ENCODE data around the gene P2RY4.
A peak's percentile ranks its signal among the peaks of the same experiment; 100 is the strongest.

Gene P2RY4

DNA sequence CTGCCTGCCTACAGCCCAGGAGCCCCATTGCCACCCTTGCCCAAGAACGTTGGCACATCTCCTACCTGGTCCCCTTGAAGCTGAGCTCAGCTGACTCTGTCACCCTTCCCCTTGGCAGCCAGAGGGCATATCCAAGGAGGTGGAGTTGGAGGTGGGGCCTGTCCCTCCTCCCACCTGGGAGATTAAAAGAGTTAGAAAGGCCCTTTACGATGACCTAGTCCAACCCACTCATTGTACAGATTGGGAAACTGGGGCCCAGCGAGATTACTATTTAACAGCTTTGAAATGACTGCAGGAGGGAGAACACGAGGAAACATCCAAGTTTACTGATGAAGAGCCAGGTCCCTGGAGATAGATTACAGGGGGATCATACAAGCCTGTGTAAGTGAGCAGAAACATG is at the start of gene P2RY4:
P2RY4 (minus strand) TSS at position 101 of the 400 bp plus-strand sequence. CDS start 580 bp downstream, outside the sequence.
- H3K27me3 ChIP-seq (ENCODE audit: control insufficient read depth in 5 of 5, insufficient read depth in 4 of 5, low read length in 5 of 5) = peaks cover 0 to 21% (median 9%) of the 10 kb centered on the region in 5 donors
- peaks cover 0 to 8% (median 5%) of the 10 kb centered on the region in 5 donors for H3K4me1 ChIP-seq (ENCODE audit: control insufficient read depth in 5 of 5, insufficient read depth in 5 of 5, low read length in 5 of 5)
- no peak within 1 kb of the TSS for H3K4me3 ChIP-seq (ENCODE audit: low read depth in 1 of 5, low read length in 5 of 5)

DNA sequence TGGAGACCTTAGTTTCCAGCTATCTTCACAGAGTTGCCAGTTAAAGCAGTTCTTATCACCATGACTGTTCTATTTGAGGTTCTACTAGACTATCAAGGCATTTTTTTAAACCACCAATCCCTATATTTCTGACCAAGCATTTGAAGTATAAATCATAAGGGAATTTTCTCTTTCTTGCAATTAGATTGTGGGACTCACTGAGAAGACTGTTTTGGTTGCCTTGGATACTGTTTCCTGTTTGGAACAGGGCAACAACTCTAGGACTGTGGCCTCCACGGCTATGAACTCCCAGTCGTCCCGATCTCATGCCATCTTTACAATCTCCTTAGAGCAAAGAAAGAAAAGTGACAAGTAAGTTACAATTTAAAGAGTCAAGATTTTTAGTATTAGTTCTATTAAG is 41.7 kb upstream of the P2RY4 start:
- no peak overlapping the region for H3K4me3 ChIP-seq (ENCODE audit: low read depth in 1 of 5, low read length in 5 of 5)
- no peaks in the 10 kb centered on the region for H3K9me3 ChIP-seq (ENCODE audit: control insufficient read depth in 5 of 5, low read length in 5 of 5)
- no peaks in the 10 kb centered on the region for H3K36me3 ChIP-seq (ENCODE audit: control insufficient read depth in 5 of 5, insufficient read depth in 5 of 5, low read length in 5 of 5)
- H3K4me1 ChIP-seq (ENCODE audit: control insufficient read depth in 5 of 5, insufficient read depth in 5 of 5, low read length in 5 of 5) = no peaks in the 10 kb centered on the region
- H3K27me3 ChIP-seq (ENCODE audit: control insufficient read depth in 5 of 5, insufficient read depth in 4 of 5, low read length in 5 of 5) = peaks cover 0 to 6% (median 0%) of the 10 kb centered on the region in 5 donors
- no peak overlapping the region for H3K9ac ChIP-seq (ENCODE audit: low read length in 5 of 5)
- no peak overlapping the region for H3K27ac ChIP-seq (ENCODE audit: low read depth, low read length)

More for the DNA sequence above, at the start of gene P2RY4:
- H3K9ac ChIP-seq (ENCODE audit: low read length in 5 of 5) = no peak within 1 kb of the TSS
- H3K9me3 ChIP-seq (ENCODE audit: control insufficient read depth in 5 of 5, low read length in 5 of 5) = peaks cover 0 to 5% (median 3%) of the 10 kb centered on the region in 5 donors
- H3K27ac ChIP-seq (ENCODE audit: low read depth, low read length) = no peak within 1 kb of the TSS
- no peaks in the 10 kb centered on the region for H3K36me3 ChIP-seq (ENCODE audit: control insufficient read depth in 5 of 5, insufficient read depth in 5 of 5, low read length in 5 of 5)

DNA sequence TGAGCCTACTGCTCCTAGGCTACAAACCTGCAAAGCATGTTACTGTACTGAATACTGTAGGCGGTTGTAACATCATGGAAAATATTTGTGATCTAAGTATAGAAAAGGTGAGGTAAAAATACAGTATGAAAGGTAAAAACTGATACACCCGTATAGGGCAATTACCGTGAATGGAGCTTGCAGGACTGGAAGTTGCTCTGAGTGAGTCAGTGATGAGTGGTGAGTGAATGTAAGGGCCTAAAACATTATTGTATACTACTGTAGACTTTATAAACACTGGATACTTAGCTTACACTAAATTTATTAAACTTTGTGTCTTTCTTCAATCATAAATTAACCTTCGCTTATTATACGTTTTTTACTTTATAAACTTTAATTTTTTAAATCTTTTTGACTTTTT is 33.6 kb upstream of the P2RY4 start:
- H3K27ac ChIP-seq (ENCODE audit: low read depth, low read length) = no peak overlapping the region
- peaks cover 0 to 5% (median 2%) of the 10 kb centered on the region in 5 donors for H3K27me3 ChIP-seq (ENCODE audit: control insufficient read depth in 5 of 5, insufficient read depth in 4 of 5, low read length in 5 of 5)
- no peaks in the 10 kb centered on the region for H3K36me3 ChIP-seq (ENCODE audit: control insufficient read depth in 5 of 5, insufficient read depth in 5 of 5, low read length in 5 of 5)
- peaks cover 0 to 16% (median 13%) of the 10 kb centered on the region in 5 donors for H3K4me1 ChIP-seq (ENCODE audit: control insufficient read depth in 5 of 5, insufficient read depth in 5 of 5, low read length in 5 of 5)
- H3K9me3 ChIP-seq (ENCODE audit: control insufficient read depth in 5 of 5, low read length in 5 of 5) = no peaks in the 10 kb centered on the region
- H3K4me3 ChIP-seq (ENCODE audit: low read depth in 1 of 5, low read length in 5 of 5) = no peak overlapping the region
- no peak overlapping the region for H3K9ac ChIP-seq (ENCODE audit: low read length in 5 of 5)

DNA sequence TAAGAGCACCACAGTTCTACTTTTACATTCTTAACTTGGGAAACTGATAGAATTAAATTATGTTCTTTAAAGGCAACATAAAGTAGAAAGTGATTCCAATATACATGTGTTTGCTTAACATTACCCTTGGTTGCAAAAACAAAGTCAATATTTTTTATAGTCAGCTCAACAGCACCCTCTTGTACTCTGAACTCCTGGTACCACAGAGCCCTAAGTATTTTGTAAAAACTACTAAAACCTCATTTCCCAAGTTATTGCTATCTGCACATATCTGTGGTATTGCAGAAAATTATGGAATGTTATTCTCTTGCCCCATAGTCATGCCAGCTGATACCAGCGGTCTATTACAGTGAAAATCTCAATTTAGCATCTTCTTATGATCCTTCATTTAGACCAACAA is 32.8 kb upstream of the P2RY4 start:
- peaks cover 0 to 4% (median under 1%) of the 10 kb centered on the region in 5 donors for H3K36me3 ChIP-seq (ENCODE audit: control insufficient read depth in 5 of 5, insufficient read depth in 5 of 5, low read length in 5 of 5)
- no peak overlapping the region for H3K4me3 ChIP-seq (ENCODE audit: low read depth in 1 of 5, low read length in 5 of 5)
- no peak overlapping the region for H3K27ac ChIP-seq (ENCODE audit: low read depth, low read length)
- no peak overlapping the region for H3K9ac ChIP-seq (ENCODE audit: low read length in 5 of 5)
- peaks cover 0 to 5% (median 3%) of the 10 kb centered on the region in 5 donors for H3K27me3 ChIP-seq (ENCODE audit: control insufficient read depth in 5 of 5, insufficient read depth in 4 of 5, low read length in 5 of 5)
- no peaks in the 10 kb centered on the region for H3K9me3 ChIP-seq (ENCODE audit: control insufficient read depth in 5 of 5, low read length in 5 of 5)
- peaks cover 0 to 16% (median 13%) of the 10 kb centered on the region in 5 donors for H3K4me1 ChIP-seq (ENCODE audit: control insufficient read depth in 5 of 5, insufficient read depth in 5 of 5, low read length in 5 of 5)

DNA sequence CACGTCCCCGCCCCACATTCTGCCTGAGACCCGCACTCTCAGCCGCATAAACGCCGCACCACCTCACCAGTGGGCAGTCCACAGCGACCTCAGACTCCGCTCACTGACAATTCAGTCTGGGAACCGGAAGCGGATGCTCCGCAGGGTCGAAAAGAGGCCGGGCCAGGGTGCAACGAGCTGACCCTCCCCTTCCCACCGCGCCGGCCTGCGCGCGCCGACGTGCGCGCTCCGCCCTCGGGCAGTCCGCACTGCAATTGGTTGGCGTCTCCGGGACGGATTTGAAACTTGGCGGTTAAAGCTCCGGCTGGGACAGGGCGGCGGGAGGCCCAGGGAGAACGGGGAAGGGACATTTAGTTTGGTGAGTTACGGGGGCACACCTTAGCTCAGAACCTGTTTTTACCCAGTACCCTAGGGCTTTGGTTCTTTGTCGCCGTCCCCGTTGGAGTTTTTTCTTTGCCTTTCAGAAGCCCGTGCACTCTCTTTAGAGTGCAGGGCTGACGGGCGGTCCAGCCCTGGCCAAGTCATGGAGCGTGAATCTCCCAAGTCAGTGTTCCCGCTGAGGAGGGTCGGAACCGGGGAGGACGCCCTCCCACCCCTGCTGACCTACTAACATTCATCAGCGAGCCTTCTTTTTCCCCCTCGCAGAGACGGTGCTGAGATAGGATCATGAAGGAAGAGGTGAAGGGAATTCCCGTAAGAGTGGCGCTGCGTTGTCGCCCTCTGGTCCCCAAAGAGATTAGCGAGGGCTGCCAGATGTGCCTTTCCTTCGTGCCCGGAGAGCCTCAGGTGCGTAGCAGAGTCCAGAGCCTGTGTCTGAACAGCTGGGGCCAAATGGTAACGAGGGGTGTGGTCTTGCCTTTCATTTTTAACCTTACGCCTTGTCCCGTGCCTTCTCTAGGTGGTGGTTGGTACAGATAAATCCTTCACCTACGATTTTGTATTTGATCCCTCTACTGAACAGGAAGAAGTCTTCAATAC is 30.1 kb upstream of the P2RY4 start, which contains the start of the genes KIF4A and PDZD11:
KIF4A (plus strand) TSS at position 312 of the 978 bp plus-strand sequence; CDS start at position 667, 355 bp downstream.
PDZD11 (minus strand) TSS at position 135 of the 978 bp plus-strand sequence. CDS start 586 bp downstream, outside the sequence.
- H3K4me3 ChIP-seq (ENCODE audit: low read depth in 1 of 5, low read length in 5 of 5) = peak within 1 kb of the TSS; percentile 71 to 83 (median 77)
- peak within 1 kb of the TSS; percentile 28 for H3K27ac ChIP-seq (ENCODE audit: low read depth, low read length)
- H3K36me3 ChIP-seq (ENCODE audit: control insufficient read depth in 5 of 5, insufficient read depth in 5 of 5, low read length in 5 of 5) = peaks cover 8 to 27% (median 19%) of the 10 kb centered on the region in 5 donors
- peaks cover 0 to 16% (median 13%) of the 10 kb centered on the region in 5 donors for H3K4me1 ChIP-seq (ENCODE audit: control insufficient read depth in 5 of 5, insufficient read depth in 5 of 5, low read length in 5 of 5)
- peak within 1 kb of the TSS in 4 of 5 donors; percentile 64 to 81 (median 68) for H3K9ac ChIP-seq (ENCODE audit: low read length in 5 of 5)
- no peaks in the 10 kb centered on the region for H3K9me3 ChIP-seq (ENCODE audit: control insufficient read depth in 5 of 5, low read length in 5 of 5)
- peaks cover 0 to 5% (median 3%) of the 10 kb centered on the region in 5 donors for H3K27me3 ChIP-seq (ENCODE audit: control insufficient read depth in 5 of 5, insufficient read depth in 4 of 5, low read length in 5 of 5)

DNA sequence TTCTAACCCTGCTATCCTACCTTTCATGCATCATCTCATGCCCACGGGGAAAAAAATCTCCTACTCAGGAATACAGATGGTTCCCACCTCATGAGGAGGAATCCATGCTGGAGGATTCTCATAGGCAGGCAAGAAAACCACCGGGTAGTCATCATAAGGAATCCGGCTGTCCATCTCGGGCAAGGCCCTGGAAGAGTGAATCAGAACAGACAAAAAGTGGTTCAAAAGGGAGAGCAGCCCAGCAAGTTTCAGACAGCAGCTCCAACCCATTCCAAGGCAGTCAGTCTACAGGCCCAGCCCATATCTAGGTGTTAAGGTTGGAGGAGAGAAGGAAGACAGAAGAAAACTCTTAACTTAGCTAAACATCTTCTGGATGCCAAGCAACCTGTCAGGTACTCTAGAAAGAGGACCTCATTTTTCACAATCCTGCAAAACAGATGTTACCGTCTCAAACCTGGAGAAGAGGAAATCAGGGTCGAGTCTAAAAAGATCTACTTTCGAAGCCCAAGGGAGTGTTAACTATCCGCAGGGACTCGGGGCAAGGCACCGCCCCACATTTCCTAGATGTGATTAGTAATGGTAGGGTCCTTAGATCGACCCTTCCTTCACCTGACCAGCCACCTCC is 29.3 kb upstream of the P2RY4 start:
- Histone ChIP-seq H3K4me1 (ENCODE audit: control insufficient read depth in 5 of 5, insufficient read depth in 5 of 5, low read length in 5 of 5) (peaks cover 0 to 16% (median 13%) of the 10 kb centered on the region in 5 donors), H3K4me3 (ENCODE audit: low read depth in 1 of 5, low read length in 5 of 5) (peak overlapping the region; percentile 71 to 83 (median 77)), H3K9me3 (ENCODE audit: control insufficient read depth in 5 of 5, low read length in 5 of 5) (no peaks in the 10 kb centered on the region), H3K9ac (ENCODE audit: low read length in 5 of 5) (peak overlapping the region in 4 of 5 donors; percentile 64 to 81 (median 68)), H3K27ac (ENCODE audit: low read depth, low read length) (peak overlapping the region; percentile 28), H3K36me3 (ENCODE audit: control insufficient read depth in 5 of 5, insufficient read depth in 5 of 5, low read length in 5 of 5) (peaks cover 15 to 32% (median 19%) of the 10 kb centered on the region in 5 donors), H3K27me3 (ENCODE audit: control insufficient read depth in 5 of 5, insufficient read depth in 4 of 5, low read length in 5 of 5) (peaks cover 0 to 5% (median 3%) of the 10 kb centered on the region in 5 donors)

DNA sequence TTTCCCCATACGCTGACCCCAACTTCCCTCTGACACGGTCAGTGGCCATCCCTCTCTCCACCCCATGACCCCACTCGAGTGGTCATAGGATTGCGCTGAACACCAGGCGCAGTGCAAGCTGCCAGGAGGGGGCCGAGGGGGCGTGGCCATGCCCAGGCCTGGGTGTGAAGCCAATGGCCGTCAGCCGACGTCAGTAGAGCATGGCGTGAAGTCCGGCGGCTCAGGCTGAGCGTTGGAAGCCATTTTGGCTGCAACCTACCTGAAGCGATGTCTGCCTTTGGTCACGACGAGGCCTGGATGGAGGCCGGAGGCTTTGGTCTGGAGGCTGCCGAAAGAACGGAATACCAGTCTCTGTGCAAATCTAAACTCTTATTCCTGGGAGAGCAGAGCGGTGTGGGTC is 21.9 kb upstream of the P2RY4 start, which contains the start of gene RAB41:
RAB41 (plus strand) TSS at position 222 of the 400 bp plus-strand sequence; CDS start at position 268, 46 bp downstream.
- H3K9ac ChIP-seq (ENCODE audit: low read length in 5 of 5) = no peak within 1 kb of the TSS
- H3K36me3 ChIP-seq (ENCODE audit: control insufficient read depth in 5 of 5, insufficient read depth in 5 of 5, low read length in 5 of 5) = peaks cover 9 to 29% (median 16%) of the 10 kb centered on the region in 5 donors
- H3K4me3 ChIP-seq (ENCODE audit: low read depth in 1 of 5, low read length in 5 of 5) = no peak within 1 kb of the TSS
- H3K27me3 ChIP-seq (ENCODE audit: control insufficient read depth in 5 of 5, insufficient read depth in 4 of 5, low read length in 5 of 5) = peaks cover 0 to 22% (median 8%) of the 10 kb centered on the region in 5 donors
- H3K4me1 ChIP-seq (ENCODE audit: control insufficient read depth in 5 of 5, insufficient read depth in 5 of 5, low read length in 5 of 5) = no peaks in the 10 kb centered on the region
- H3K9me3 ChIP-seq (ENCODE audit: control insufficient read depth in 5 of 5, low read length in 5 of 5) = no peaks in the 10 kb centered on the region
- H3K27ac ChIP-seq (ENCODE audit: low read depth, low read length) = no peak within 1 kb of the TSS

DNA sequence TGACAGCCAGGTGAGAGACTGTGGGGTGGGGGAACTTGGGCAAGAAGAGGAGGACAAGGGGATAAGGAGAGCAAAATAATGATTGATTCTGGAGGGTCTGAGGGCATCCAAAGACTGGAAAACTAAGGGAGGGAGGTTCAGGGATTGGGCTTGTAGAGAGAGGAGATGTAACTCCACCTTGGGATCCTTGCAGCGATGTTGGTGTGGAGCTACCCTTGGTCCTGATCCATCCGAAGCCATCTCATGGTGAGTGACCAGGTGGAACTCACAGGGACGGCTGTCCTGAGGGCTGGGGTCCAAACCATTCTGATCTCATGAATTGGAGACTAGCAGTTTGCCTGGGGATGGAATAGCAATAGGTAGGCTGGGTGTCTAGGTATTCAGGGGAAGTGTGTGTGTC is 20.6 kb upstream of the P2RY4 start:
- Histone ChIP-seq H3K27me3 (ENCODE audit: control insufficient read depth in 5 of 5, insufficient read depth in 4 of 5, low read length in 5 of 5) (peaks cover 0 to 22% (median 8%) of the 10 kb centered on the region in 5 donors), H3K9me3 (ENCODE audit: control insufficient read depth in 5 of 5, low read length in 5 of 5) (no peaks in the 10 kb centered on the region), H3K36me3 (ENCODE audit: control insufficient read depth in 5 of 5, insufficient read depth in 5 of 5, low read length in 5 of 5) (peaks cover 1 to 16% (median 6%) of the 10 kb centered on the region in 5 donors), H3K4me3 (ENCODE audit: low read depth in 1 of 5, low read length in 5 of 5) (no peak overlapping the region), H3K9ac (ENCODE audit: low read length in 5 of 5) (no peak overlapping the region), H3K4me1 (ENCODE audit: control insufficient read depth in 5 of 5, insufficient read depth in 5 of 5, low read length in 5 of 5) (no peaks in the 10 kb centered on the region), H3K27ac (ENCODE audit: low read depth, low read length) (no peak overlapping the region)

DNA sequence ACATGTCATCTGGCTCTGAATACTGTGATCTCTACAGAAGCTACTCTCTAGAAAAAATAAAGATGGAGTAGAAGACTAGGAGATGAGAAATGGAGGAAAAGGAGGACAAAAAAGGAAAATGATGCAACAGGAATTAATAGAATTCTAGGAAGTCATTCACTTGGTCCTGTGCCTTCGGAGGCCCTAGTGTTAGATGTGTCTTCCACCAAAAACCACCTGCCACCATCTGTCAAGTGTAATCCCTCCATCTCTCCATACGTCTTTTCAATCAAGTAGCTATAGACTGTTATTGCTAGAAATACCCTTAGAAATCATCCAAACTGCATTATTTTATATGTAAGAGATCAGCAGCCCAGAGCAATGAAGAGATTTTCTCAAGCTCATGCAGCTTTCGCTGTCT is 19.1 kb upstream of the P2RY4 start:
- Histone ChIP-seq H3K4me1 (ENCODE audit: control insufficient read depth in 5 of 5, insufficient read depth in 5 of 5, low read length in 5 of 5) (no peaks in the 10 kb centered on the region), H3K4me3 (ENCODE audit: low read depth in 1 of 5, low read length in 5 of 5) (no peak overlapping the region), H3K9me3 (ENCODE audit: control insufficient read depth in 5 of 5, low read length in 5 of 5) (no peaks in the 10 kb centered on the region), H3K27ac (ENCODE audit: low read depth, low read length) (no peak overlapping the region), H3K9ac (ENCODE audit: low read length in 5 of 5) (no peak overlapping the region), H3K36me3 (ENCODE audit: control insufficient read depth in 5 of 5, insufficient read depth in 5 of 5, low read length in 5 of 5) (peaks cover 0 to 8% (median 0%) of the 10 kb centered on the region in 5 donors), H3K27me3 (ENCODE audit: control insufficient read depth in 5 of 5, insufficient read depth in 4 of 5, low read length in 5 of 5) (peaks cover 0 to 19% (median 8%) of the 10 kb centered on the region in 5 donors)

All from subcutaneous abdominal adipose tissue (tissue), 5 donors.